Fibroblast of pulmonary artery (primary cell): ENCODE data around the gene SDF2L1.

Experiments used
- DNase-seq: peaks from one replicate; pipeline ENCODE4 v3.0.0-alpha.2; 2010; ENCODE audit warnings: low read depth
- H3K4me3 ChIP-seq: replicated peaks from 2 replicates; pipeline ENCODE4 v1.5.1; 2011; ENCODE audit warnings: low read depth, mild to moderate bottlenecking, control low read depth, low read length, moderate library complexity
- TF ChIP-seq, protein P1 (sequence below): IDR thresholded peaks from 2 replicates; pipeline ENCODE4 v1.5.1; 2011; ENCODE audit warnings: mild to moderate bottlenecking, control low read depth, low read length, inconsistent platforms; ENCODE audit errors: missing control alignments

Gene SDF2L1

GRCh38 chr22:21686193-21686608 is 44.1 kb downstream of the SDF2L1 start:
- TF ChIP-seq, protein P1, sequence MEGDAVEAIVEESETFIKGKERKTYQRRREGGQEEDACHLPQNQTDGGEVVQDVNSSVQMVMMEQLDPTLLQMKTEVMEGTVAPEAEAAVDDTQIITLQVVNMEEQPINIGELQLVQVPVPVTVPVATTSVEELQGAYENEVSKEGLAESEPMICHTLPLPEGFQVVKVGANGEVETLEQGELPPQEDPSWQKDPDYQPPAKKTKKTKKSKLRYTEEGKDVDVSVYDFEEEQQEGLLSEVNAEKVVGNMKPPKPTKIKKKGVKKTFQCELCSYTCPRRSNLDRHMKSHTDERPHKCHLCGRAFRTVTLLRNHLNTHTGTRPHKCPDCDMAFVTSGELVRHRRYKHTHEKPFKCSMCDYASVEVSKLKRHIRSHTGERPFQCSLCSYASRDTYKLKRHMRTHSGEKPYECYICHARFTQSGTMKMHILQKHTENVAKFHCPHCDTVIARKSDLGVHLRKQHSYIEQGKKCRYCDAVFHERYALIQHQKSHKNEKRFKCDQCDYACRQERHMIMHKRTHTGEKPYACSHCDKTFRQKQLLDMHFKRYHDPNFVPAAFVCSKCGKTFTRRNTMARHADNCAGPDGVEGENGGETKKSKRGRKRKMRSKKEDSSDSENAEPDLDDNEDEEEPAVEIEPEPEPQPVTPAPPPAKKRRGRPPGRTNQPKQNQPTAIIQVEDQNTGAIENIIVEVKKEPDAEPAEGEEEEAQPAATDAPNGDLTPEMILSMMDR, result no peak
- no peak for DNase-seq
- H3K4me3 ChIP-seq, result no peak overlapping the region

GRCh38 chr22:21686634-21687393 is 44.7 kb downstream of the SDF2L1 start:
- TF ChIP-seq, protein P1, result no peak
- DNase-seq, result no peak
- no peak overlapping the region for H3K4me3 ChIP-seq

- no peak overlapping the region for H3K4me3 ChIP-seq
- TF ChIP-seq, protein P1, result no peak
- no peak for DNase-seq
These were observed 45.7 kb downstream of the SDF2L1 start for GRCh38 chr22:21687685-21688259.

DNA sequence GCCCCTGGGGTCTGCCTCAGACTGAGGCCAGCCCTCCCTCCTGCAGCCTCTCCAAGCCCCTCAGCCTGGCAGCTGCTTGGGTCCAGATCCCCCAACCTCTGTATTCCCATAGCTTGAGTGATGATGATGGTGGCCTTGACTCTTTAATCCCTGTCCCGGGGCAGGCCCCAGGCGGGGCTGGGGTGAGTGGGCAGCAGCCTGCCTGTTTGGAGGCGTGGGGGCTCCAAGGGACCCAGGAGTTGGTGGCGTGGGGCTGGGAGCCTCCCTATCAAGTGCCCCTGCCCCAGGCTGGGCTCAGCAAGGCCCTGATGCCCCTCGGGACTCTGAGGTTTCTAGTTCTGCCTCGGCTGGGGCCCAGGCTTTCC is 46.2 kb downstream of the SDF2L1 start:
- TF ChIP-seq, protein P1, result no peak
- no peak overlapping the region for H3K4me3 ChIP-seq
- DNase-seq, result no peak

GRCh38 chr22:21688706-21689381 is 46.7 kb downstream of the SDF2L1 start:
- no peak for DNase-seq
- TF ChIP-seq, protein P1, result no peak
- H3K4me3 ChIP-seq, result no peak overlapping the region

DNA sequence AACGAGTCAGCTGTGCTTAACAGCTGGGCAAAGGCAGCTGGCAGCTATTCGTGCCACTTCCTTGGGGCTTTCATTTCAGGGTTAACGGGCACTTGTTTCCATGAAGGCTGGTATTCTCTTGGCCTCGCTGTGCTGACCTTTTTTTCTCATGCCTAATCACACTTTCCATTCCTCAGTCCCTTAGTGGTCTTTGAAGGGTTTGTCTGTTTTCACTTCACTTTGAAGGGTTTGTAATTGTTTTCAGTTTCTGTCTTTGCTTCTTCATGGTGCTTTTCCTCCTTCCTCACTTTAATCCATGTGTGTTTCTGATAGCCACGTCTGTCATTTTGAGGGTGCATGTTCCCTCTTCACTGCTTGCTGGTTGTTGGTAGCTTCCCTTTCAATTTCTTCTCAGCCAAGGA is 48.3 kb downstream of the SDF2L1 start:
- no peak overlapping the region for H3K4me3 ChIP-seq
- no peak for DNase-seq
- TF ChIP-seq, protein P1, result no peak
